Esophagus squamous epithelium (tissue), 5 donors: ENCODE measurements around the gene GPR176. TPM values are rescaled to one million over a fixed set of nuclear protein-coding genes. Genes with fewer than 3 reads are reported as not detected.

Source experiments
- DNase-seq: peaks from one replicate; lab custom pipeline; 2025; lab: John Stamatoyannopoulos, UW
- H3K27ac ChIP-seq, 4 donors: fragments of 200-600 bp; sonication (generic); one replicate each; pipeline ENCODE4 v1.5.1; 2016 to 2019; ENCODE audit warnings: mild to moderate bottlenecking in 1 of 4
- H3K27me3 ChIP-seq, 4 donors: fragments of 200-600 bp; sonication (generic); 1 replicate in 3 of 4; 2 replicates in 1 of 4; pipeline versions ENCODE4 v1.5.1 to v1.6.0; 2017 to 2021; ENCODE audit warnings: antibody characterized with exemption in 1 of 4
- H3K36me3 ChIP-seq, 3 donors: fragments of 200-600 bp; sonication (generic); one replicate each; pipeline ENCODE4 v1.5.1; 2016 to 2019
- H3K4me1 ChIP-seq, 3 donors: fragments of 200-600 bp; sonication (generic); one replicate each; pipeline ENCODE4 v1.5.1; 2017 to 2019
- H3K4me3 ChIP-seq, 4 donors: fragments of 200-600 bp; sonication (generic); 1 replicate in 3 of 4; 2 replicates in 1 of 4; pipeline ENCODE4 v1.5.1; 2016 to 2019; ENCODE audit warnings: mild to moderate bottlenecking in 2 of 4, moderate library complexity in 1 of 4
- H3K9me3 ChIP-seq, 3 donors: fragments of 200-600 bp; sonication (generic); one replicate each; pipeline ENCODE4 v1.5.1; 2016 to 2019
- POLR2A ChIP-seq, 4 donors: fragments of 450-650 bp; IDR thresholded peaks; one replicate each; pipeline ENCODE4 v1.6.1; 2017; ENCODE audit warnings: antibody characterized with exemption in 4 of 4, mild to moderate bottlenecking in 4 of 4, moderate library complexity in 3 of 4
- WGBS, 2 donors: methylation state at CpG; one replicate each; pipeline ENCODE4 v1.1.5; 2018; 5-methylcytosine and 5-hydroxymethylcytosine counted together
- intact Hi-C: fragments of 100-400 bp; cut with DNase I; formaldehyde crosslinking; loops from one replicate; pipeline ENCODE4 v1.15.0; 2022
- total RNA-seq, 4 donors: library from RNA; depleted of rRNA; stranded (reverse); fragments of >200 nt; gene quantifications; one replicate each; pipeline ENCODE4 v1.1.0, GENCODE V29; 2016
- TF ChIP-seq, protein P1 (sequence below), 6 experiments: fragments of 450-650 bp in 4 of 6; fragments of 200-600 bp in 2 of 6; sonication (generic) in 2 of 6; IDR thresholded peaks; one replicate each; pipeline ENCODE4 v1.5.1; 2016 to 2019; ENCODE audit warnings: antibody characterized with exemption in 6 of 6, mild to moderate bottlenecking in 4 of 6, moderate library complexity in 4 of 6
- donor health status: DM: yes; HTN: yes; CAD: no.

Gene GPR176
- total RNA-seq, 4 donors from 2014 or later, result 1.1 to 5.0 (median 4.0) TPM; not detected in 1

DNA sequence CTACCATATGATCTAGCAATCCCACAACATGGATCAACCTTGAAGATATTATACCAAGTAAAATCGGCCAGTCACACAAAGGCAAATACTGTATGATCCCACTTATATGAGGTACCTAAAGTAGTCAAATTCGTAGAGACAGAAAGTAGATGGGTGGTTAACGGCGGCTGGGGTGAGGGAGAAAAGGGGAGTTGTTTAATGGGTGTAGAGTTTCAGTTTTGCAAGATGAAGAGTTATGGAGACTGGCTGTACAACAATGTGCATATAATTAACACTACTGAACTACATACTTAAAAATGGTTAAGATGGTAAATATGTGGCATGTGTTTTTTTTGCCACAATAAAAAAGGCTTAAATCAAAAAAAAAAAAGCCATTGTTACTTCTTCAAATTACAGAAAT is 60.4 kb downstream of the GPR176 start:
- Histone ChIP-seq H3K27ac (no peak overlapping the region), H3K9me3 (no peaks in the 10 kb centered on the region), H3K36me3 (no peaks in the 10 kb centered on the region), H3K27me3 (no peaks in the 10 kb centered on the region), H3K4me1 (no peaks in the 10 kb centered on the region), H3K4me3 (no peak overlapping the region)
- no peak for TF ChIP-seq POLR2A (IDR thresholded peaks at IDR 0.05)
- TF ChIP-seq, protein P1, sequence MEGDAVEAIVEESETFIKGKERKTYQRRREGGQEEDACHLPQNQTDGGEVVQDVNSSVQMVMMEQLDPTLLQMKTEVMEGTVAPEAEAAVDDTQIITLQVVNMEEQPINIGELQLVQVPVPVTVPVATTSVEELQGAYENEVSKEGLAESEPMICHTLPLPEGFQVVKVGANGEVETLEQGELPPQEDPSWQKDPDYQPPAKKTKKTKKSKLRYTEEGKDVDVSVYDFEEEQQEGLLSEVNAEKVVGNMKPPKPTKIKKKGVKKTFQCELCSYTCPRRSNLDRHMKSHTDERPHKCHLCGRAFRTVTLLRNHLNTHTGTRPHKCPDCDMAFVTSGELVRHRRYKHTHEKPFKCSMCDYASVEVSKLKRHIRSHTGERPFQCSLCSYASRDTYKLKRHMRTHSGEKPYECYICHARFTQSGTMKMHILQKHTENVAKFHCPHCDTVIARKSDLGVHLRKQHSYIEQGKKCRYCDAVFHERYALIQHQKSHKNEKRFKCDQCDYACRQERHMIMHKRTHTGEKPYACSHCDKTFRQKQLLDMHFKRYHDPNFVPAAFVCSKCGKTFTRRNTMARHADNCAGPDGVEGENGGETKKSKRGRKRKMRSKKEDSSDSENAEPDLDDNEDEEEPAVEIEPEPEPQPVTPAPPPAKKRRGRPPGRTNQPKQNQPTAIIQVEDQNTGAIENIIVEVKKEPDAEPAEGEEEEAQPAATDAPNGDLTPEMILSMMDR (IDR thresholded peaks at IDR 0.05), result no peak
- intact Hi-C loops, result no loop called here
- 80 to 81% methylated on average over 4 of the region's 4 CpGs for WGBS, 2 donors
- no peak for DNase-seq

DNA sequence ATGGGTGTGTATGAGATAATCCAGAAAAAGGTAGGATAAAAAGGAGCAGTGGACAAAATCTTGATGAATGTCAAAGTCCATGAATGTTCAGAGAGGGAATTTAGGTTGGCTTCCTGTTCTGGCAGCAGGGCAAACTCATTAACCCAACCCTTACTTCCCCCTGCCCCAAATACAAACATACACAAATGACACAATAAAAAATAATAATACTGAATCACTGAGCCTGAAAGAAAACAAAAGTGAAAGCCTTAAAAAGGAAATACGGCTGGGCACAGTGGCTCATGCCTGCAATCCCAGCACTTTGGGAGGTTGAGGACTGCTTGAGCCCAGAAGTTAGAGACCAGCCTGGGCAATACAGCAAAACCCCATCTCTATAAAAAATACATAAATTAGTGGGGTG is 62.9 kb downstream of the GPR176 start:
- no peak overlapping the region for H3K27ac ChIP-seq
- 35 to 40% methylated on average over 1 of the region's 1 CpG for WGBS, 2 donors

DNA sequence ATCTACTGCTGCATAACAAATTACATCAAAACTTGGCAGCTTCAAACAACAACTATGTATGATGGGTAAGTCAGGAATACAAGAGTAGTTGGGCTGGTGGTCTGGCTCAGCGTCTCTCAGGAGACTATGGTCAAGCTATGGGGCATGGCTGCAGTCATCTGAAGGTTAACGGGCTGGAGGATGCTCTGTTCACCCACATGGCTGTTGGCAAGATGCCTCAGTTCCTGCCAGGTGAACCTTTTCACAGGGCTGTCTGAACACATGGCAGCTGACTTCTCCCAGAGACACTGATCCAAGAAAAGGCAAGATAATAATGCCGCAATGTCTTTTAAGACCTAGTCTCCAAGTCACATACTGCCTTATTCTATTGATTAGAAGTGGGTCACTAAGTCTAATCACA is 63.7 kb downstream of the GPR176 start:
- WGBS, 2 donors, result 86% methylated on average over 3 of the region's 3 CpGs
- no peaks in the 10 kb centered on the region for H3K9me3 ChIP-seq
- H3K4me3 ChIP-seq, result no peak overlapping the region

More for the DNA sequence above, 62.9 kb downstream of the GPR176 start:
- peaks cover 0 to 5% (median 0%) of the 10 kb centered on the region in 3 donors for H3K4me1 ChIP-seq
- TF ChIP-seq POLR2A (IDR thresholded peaks at IDR 0.05), result no peak
- TF ChIP-seq, protein P1 (IDR thresholded peaks at IDR 0.05), result no peak
- no peaks in the 10 kb centered on the region for H3K36me3 ChIP-seq
- no peak overlapping the region for H3K4me3 ChIP-seq
- no peak for DNase-seq
- no peaks in the 10 kb centered on the region for H3K27me3 ChIP-seq
- intact Hi-C loops, result no loop called here
- H3K9me3 ChIP-seq, result no peaks in the 10 kb centered on the region

DNA sequence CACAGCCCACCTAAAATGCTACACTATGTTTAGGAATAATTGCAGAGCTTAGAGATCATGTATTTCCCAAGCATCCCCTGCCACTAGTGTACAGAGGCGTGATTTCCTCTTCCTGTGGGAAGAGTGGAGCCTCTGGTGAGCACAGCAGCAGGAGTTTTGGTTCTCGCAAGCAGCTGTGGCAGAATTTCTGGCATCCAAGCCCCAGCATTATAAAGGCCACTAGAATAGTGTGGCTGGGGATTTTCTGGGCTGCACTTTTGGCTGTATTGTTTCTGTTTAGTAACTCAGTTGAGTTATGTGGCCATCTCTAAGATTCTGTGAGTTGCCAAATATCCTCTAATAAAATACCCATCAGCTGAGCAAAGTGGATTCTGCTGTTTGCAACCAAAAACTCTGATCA is 64.7 kb downstream of the GPR176 start:
- H3K27ac ChIP-seq, result no peak overlapping the region
- TF ChIP-seq POLR2A (IDR thresholded peaks at IDR 0.05), result no peak
- TF ChIP-seq, protein P1 (IDR thresholded peaks at IDR 0.05), result no peak
- intact Hi-C loops, result no loop called here
- H3K4me1 ChIP-seq, result peaks cover 0 to 14% (median 0%) of the 10 kb centered on the region in 3 donors
- no peak overlapping the region for H3K4me3 ChIP-seq
- DNase-seq, result no peak
- no peaks in the 10 kb centered on the region for H3K27me3 ChIP-seq
- no peaks in the 10 kb centered on the region for H3K36me3 ChIP-seq
- H3K9me3 ChIP-seq, result no peaks in the 10 kb centered on the region
- 52 to 85% methylated on average over 2 of the region's 2 CpGs for WGBS, 2 donors

More for the DNA sequence above, 63.7 kb downstream of the GPR176 start:
- Histone ChIP-seq H3K36me3 (no peaks in the 10 kb centered on the region), H3K27me3 (no peaks in the 10 kb centered on the region), H3K4me1 (peaks cover 0 to 13% (median 0%) of the 10 kb centered on the region in 3 donors), H3K27ac (no peak overlapping the region)
- TF ChIP-seq, protein P1 (IDR thresholded peaks at IDR 0.05), result no peak
- no peak for TF ChIP-seq POLR2A (IDR thresholded peaks at IDR 0.05)
- intact Hi-C loops, result no loop called here
- DNase-seq, result no peak

DNA sequence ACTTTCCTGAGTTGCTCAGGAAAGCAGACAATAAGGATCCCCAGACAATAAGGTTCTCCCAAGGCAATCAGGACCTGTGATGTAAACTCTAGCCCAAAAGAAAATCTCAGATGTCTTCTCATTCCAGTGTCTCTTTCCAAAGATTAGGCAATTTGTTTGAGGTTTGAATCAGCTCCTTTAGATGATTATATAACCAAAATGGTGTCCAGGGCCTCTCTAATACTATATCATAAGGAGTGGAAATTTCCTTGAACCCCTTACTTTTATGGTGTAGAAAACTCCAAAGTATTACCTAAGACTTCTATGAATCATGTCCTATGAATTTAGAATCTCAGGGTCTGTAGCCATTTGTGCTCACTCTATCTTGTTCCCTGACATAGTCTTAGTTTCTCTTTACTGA is 65.9 kb downstream of the GPR176 start:
- H3K36me3 ChIP-seq, result no peaks in the 10 kb centered on the region
- no peaks in the 10 kb centered on the region for H3K9me3 ChIP-seq
- peaks cover 0 to 14% (median 0%) of the 10 kb centered on the region in 3 donors for H3K4me1 ChIP-seq
- no peak overlapping the region for H3K27ac ChIP-seq
- H3K27me3 ChIP-seq, result no peaks in the 10 kb centered on the region
- intact Hi-C loops, result no loop called here
- no peak overlapping the region for H3K4me3 ChIP-seq
- TF ChIP-seq POLR2A (IDR thresholded peaks at IDR 0.05), result no peak
- TF ChIP-seq, protein P1 (IDR thresholded peaks at IDR 0.05), result no peak
- no peak for DNase-seq
